ENCODE measurements around the gene ITPK1.

ITPK1 gene

DNA sequence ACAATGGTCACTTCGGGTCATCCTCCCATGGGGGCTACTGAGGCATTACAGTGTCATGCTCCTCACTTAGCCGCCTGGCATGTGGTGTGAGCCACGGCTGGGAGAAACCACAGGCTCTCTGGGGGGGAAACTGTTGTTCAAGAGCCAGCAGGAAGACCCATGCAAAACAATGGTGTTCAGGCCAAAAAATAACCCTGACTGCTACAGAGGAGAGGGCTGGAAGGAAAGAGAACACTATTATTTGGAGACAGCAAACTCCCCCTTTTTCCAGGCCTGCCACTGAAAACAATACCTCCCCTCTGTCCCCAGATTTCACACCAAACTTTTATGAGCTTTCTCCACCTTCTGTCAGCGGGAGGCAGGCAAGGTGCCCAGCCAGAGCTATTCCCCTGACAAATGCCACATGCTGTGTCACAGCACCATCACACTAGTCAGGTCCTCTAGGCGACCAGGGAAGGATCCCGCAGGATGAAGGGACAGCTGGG lies 109.1 kb downstream of the ITPK1 start:
- no peak for DNase-seq

GRCh38 chr14:93005838-93006237 lies 109.9 kb downstream of the ITPK1 start:
- no peak for DNase-seq

DNA sequence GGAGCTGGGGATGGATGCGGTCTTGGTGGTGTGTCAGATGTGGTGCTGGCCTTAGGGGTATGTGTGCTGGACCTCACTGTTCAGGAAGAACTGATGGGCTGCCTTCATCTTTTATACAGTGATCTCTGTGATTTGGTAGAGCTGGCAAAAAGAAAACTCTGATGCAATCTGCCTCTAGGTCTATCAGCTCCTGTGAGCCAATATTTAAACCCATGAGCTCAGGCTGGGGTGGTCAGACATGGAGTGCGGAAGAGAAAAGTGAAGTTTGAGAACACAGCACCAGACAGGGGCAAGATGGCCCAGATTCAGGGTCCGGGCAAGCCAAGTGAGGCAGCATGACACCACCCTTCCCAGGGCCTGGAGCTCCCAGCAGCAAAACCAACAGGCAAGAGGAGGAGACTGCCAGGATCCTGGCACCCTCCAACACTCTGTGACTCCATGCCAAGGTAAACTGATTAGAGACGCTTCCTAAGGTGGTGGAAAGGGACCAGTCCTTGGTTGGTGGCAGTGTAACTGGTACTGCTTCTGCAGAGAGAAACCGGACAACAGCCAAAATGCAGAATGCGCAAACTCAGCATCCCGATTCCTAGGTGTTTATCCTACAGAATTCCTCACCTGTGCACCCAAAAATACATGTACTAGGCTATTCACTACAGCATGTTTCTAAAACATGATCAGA lies 110.5 kb downstream of the ITPK1 start:
- DNase-seq = no peak

DNA sequence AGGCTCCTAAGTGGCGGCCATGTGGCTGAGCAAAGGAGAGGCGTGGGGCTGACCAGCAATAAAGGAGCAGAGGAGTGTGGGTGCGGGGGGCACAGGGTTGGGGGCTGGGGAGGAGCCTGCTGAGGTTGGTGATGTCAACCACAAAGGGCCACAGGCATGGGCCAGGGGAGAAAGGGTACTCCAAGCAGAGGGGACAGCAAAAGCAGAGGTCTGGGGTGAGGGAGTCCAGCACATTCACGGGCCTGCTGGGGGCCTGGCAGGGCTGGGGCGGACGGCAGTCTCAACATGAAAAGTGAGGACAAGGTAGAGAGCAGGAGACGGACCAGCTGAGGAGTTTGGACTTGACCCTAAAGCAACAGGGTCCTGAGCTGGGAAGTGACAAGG lies 111.0 kb downstream of the ITPK1 start:
- DNase-seq = no peak

DNA sequence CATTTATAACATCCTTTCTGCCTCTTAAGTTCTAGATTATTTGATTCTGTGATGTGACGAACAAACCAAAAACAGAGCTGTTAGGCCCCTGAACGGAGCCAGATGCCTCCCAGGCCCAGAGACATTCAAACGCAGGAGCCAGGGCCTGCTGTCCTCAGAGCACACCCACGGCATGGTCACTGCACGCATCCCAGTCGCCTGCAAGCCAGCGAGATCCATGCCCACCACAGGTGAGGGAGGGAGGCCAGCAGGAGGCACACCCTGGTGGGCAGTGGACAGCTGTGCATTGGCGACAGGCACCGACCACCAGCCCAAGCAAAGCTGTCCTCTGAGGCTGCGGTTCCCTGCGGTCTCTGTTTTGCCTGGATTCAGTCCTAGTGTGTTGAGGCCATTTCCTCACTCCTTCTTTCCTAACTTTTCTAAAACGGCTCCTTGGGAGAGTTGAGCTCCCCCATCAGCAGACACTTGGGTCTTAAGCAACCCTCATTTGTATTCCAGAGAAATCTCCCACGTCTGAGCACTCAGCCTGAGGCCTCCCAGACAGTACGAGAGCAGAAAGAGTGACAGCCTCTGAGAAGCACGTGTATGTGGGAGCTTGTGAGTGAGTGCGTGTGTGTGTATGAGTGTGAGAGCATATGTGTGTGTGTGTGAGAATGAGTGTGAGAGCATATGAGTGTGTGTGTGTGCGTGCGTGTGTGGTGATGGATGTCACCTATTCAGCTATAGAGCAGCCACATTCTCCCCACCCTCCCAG lies 111.6 kb downstream of the ITPK1 start:
- DNase-seq = no peak

GRCh38 chr14:93002851-93003298 lies 112.8 kb downstream of the ITPK1 start:
- no peak for DNase-seq

DNA sequence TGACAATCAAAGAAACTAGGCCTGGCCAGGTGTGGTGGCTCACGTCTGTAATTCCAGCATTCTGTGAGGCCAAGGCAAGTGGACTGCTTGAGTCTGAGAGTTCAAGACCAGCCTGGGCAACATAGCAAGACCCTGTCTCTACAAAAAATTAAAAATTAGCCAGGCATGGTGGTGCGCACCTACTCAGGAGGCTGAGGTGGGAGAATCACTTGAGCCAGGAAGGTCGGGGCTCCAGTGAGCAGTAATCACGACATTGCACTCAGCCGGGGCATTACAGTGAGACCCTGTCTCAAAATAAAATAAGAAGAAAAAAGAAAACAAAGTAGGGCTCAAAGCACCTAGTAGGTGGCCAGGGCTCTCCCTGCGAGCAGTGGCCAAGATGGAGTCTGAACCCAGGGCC lies 113.7 kb downstream of the ITPK1 start:
- DNase-seq = no peak

- no peak for DNase-seq
Measured at GRCh38 chr14:92998946-92999345, 116.8 kb downstream of the ITPK1 start.

DNA sequence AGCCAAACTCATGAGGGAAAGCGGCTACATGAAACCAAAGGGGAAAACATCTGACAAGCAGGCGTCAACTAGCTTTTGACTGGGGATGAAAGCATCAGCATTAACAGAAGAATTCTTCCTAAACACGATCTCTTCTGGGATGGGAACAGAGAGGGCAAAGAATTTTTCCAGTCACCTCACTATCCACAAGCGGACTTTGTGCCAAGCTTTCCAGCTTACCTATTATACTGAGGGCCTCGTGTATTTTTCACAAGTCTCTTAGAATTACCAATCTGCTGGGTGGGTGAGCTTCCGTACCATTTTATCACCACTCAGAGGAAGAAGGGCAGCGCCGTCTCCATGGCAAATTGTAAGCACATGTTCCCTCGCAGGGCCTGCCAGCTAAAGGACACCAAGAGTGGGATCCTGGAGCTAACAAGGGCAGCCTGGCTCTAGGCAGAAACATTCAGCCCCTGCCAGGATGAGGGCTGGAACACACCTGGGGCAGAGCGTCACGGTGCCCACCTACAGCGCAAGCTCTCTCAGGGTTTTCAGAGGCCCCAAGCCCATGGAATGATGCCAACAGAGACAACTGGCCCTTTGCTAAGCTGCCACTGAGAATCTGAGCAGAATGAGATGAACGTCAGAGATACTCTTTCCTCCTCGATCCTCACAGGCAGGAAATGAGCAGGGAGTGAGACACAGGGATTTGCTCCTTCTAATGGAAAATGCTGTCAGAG lies 118.2 kb downstream of the ITPK1 start:
- no peak for DNase-seq

DNA sequence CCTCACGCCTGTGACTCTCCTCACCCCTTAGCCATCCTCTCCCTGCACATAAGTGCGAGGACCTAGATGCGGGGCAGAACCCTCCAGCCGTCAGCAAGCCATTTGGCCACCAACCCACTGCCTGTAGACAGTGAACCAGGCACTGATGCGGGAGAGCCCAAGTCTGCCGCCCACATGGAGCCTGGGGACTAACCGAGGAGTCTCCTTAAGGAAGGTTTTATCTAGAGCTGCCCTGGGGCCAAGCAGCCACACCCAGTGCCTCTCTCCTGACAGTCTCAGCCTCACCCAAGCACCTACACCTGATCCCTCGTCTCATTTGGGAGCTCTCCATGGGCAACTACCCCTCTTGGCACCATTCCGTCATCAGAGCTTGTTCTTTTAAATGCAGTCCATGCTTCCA lies 120.1 kb downstream of the ITPK1 start:
- DNase-seq = no peak

- no peak for DNase-seq
Measured at GRCh38 chr14:92994942-92995341, 120.8 kb downstream of the ITPK1 start.

GRCh38 chr14:92994131-92994676 lies 121.5 kb downstream of the ITPK1 start:
- no peak for DNase-seq

GRCh38 chr14:92993302-92993701 lies 122.4 kb downstream of the ITPK1 start:
- DNase-seq = no peak

DNA sequence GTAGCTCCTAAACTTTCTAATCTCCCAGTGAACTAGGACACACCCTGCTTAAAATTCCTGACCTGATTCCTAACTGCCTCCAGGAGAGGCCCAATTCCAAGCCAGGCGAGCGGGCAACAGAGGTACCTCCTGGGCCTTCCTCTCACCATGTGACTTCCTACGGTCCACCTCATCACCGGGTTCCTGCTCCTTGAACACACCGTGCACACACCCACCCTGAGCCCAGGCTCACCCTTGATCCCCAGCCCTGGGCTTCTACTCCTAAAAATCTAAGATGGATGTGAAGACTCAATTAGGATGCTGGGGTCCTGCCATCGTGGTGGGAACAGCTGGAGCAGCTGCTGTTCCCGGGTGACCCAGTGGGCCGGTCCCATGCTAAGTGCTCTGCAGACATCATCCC lies 124.2 kb downstream of the ITPK1 start:
- DNase-seq = no peak

- no peak for DNase-seq
Measured at GRCh38 chr14:92990456-92991430, 125.0 kb downstream of the ITPK1 start.

- no peak for DNase-seq
Measured at GRCh38 chr14:92988786-92989755, 126.7 kb downstream of the ITPK1 start.

GRCh38 chr14:92987713-92988510 lies 127.8 kb downstream of the ITPK1 start:
- DNase-seq = no peak

GRCh38 chr14:92987148-92987570 lies 128.6 kb downstream of the ITPK1 start:
- DNase-seq = no peak

DNA sequence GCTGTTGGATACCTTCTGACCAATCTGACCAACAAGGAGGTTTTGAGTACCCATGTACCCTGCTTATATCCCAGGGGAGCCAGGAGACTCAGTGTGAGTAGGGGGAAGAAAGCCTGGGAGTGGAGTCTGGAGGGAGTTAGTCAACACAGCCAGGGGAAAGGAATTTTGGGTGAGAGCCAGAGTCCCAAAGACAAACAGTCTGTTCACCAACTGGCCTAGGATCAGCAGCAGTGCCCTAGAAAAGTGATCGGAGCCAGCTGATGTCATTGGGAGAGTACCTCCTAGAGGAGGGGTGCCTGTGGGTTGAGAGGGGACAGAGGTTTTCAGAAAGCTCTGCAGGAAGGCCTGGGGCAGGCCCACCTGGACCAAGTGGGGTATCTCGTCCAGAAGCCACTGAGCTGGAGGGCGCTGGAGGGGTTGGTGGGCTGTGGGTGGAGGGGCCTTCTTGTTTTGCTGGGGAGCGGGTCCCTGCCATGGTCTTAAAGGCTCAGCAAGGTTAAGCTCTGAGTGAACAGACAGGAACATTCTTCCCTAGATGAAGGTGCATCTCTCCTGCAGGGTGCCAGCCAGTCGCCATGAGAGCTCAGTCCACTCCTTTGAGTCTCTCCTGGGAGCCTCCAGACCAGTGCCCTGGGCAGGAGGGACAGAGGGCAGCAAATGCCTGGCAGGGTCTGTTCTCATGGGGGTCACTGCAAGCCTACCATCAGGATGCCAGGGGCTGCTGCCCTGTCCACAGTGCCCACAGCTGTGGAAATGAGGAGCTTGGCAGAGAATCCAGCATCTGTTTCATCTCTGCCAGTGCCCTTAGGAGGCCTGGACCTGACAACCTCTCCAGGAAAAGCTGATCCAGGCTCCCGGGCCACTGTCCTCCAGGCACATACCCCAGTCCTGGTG lies 129.2 kb downstream of the ITPK1 start:
- DNase-seq = no peak
